ENCODE measurements around the gene KRTAP12-2. TPM values are rescaled to one million over a fixed set of nuclear protein-coding genes. Genes with fewer than 3 reads are reported as not detected.
"Not testable (repeated sequence)": the region's sequence is repeated elsewhere in the genome, so short reads cannot be mapped to it uniquely, and the experiment has no call there.

KRTAP12-2 gene
- total RNA-seq, 1 experiment from 2014 or later: not detected

GRCh38 chr21:44702973-44703730 lies 36.4 kb upstream of the KRTAP12-2 start:
- no peak for DNase-seq (ENCODE audit: extremely low read depth, low read depth)

GRCh38 chr21:44702111-44702972 lies 35.6 kb upstream of the KRTAP12-2 start:
- no peak for DNase-seq (ENCODE audit: extremely low read depth, low read depth)

GRCh38 chr21:44701541-44701940 lies 34.8 kb upstream of the KRTAP12-2 start:
- no peak for DNase-seq (ENCODE audit: extremely low read depth, low read depth)

GRCh38 chr21:44701023-44701400 lies 34.3 kb upstream of the KRTAP12-2 start:
- no peak for DNase-seq (ENCODE audit: extremely low read depth, low read depth)

GRCh38 chr21:44700101-44701022 lies 33.6 kb upstream of the KRTAP12-2 start:
- DNase-seq (ENCODE audit: extremely low read depth, low read depth): no peak

GRCh38 chr21:44699502-44700001 lies 32.8 kb upstream of the KRTAP12-2 start:
- no peak for DNase-seq (ENCODE audit: extremely low read depth, low read depth)

GRCh38 chr21:44697811-44698734 lies 31.3 kb upstream of the KRTAP12-2 start:
- DNase-seq (ENCODE audit: extremely low read depth, low read depth): no peak

GRCh38 chr21:44697172-44697810 lies 30.6 kb upstream of the KRTAP12-2 start, which contains the start of gene KRTAP10-12:
Gene KRTAP10-12, plus strand, starts transcription at chr21:44697172. Its CDS starts 30 bp downstream, at chr21:44697202.
- DNase-seq (ENCODE audit: extremely low read depth, low read depth): not testable (repeated sequence)

GRCh38 chr21:44696572-44696971 lies 29.8 kb upstream of the KRTAP12-2 start:
- no peak for DNase-seq (ENCODE audit: extremely low read depth, low read depth)

GRCh38 chr21:44695641-44696040 lies 28.9 kb upstream of the KRTAP12-2 start:
- no peak for DNase-seq (ENCODE audit: extremely low read depth, low read depth)

GRCh38 chr21:44695184-44695583 lies 28.5 kb upstream of the KRTAP12-2 start:
- DNase-seq (ENCODE audit: extremely low read depth, low read depth): no peak

GRCh38 chr21:44694776-44695175 lies 28.0 kb upstream of the KRTAP12-2 start:
- no peak for DNase-seq (ENCODE audit: extremely low read depth, low read depth)

- no peak for DNase-seq (ENCODE audit: extremely low read depth, low read depth)
Observed at GRCh38 chr21:44692798-44693512, 26.2 kb upstream of the KRTAP12-2 start.

GRCh38 chr21:44691686-44692085 lies 25.0 kb upstream of the KRTAP12-2 start:
- no peak for DNase-seq (ENCODE audit: extremely low read depth, low read depth)

GRCh38 chr21:44689740-44690139 lies 23.0 kb upstream of the KRTAP12-2 start:
- not testable (repeated sequence) for DNase-seq (ENCODE audit: extremely low read depth, low read depth)

GRCh38 chr21:44687671-44688070 lies 20.9 kb upstream of the KRTAP12-2 start:
- DNase-seq (ENCODE audit: extremely low read depth, low read depth): no peak

GRCh38 chr21:44686843-44687561 lies 20.3 kb upstream of the KRTAP12-2 start:
- no peak for DNase-seq (ENCODE audit: extremely low read depth, low read depth)

All from NCI-H460 (cell line).